Left ventricle myocardium superior (tissue), 1 donor: ENCODE results near the gene ADGRL2. TPM values are rescaled to one million over a fixed set of nuclear protein-coding genes. Genes with fewer than 3 reads are reported as not detected.

Source experiments
- ATAC-seq: fragments of 200-7000 bp; cut with Tn5 transposase; one replicate; pipeline ENCODE4 v1.9.1; 2020; ENCODE audit warnings: mild to moderate bottlenecking, moderate library complexity
- DNase-seq: peaks from one replicate; pipeline ENCODE4 v3.0.0-alpha.2; 2020
- intact Hi-C: fragments of 100-400 bp; cut with micrococcal nuclease; formaldehyde crosslinking; loops from one replicate; pipeline ENCODE4 v1.11.0; 2022
- long read RNA-seq: library from polyadenylated mRNA; unstranded; transcript quantifications from one replicate; pipeline ENCODE4 v2.0.0, GENCODE V29; 2021
- total RNA-seq: library from RNA; stranded (reverse); fragmentation: NEBNext Ultra II Directional; extraction: Animal tissue kit (Norgen Biotek cat#: 25700); gene quantifications from one replicate; pipeline ENCODE4 v1.2.1, GENCODE V29; 2021
- donor health status: DM: no; HTN: yes; CAD: no; lungs with severe emphysema.

ADGRL2 gene
- 48.1 TPM for total RNA-seq
- long read RNA-seq, partial matches to known transcripts: 15 of 25 reads
- long read RNA-seq, other reads (novel, unspliced or antisense): 10 of 25 reads

GRCh38 chr1:81800695-81801650, at the start of gene ADGRL2:
ADGRL2 (plus strand) TSS chr1:81800934; CDS start chr1:81836985, 36,051 bp downstream.
- ATAC-seq (peak; percentile 87), DNase-seq (peak; percentile 81)
- intact Hi-C loops: loop anchor here (10.0 kb wide), 1 partner anchor 174 kb away; no protein-coding TSS in a partner anchor

- DNase-seq (no peak), ATAC-seq (no peak)
- intact Hi-C loops: no loop called here
Observed at GRCh38 chr1:81752840-81753239, 47.9 kb upstream of the ADGRL2 start.

DNA sequence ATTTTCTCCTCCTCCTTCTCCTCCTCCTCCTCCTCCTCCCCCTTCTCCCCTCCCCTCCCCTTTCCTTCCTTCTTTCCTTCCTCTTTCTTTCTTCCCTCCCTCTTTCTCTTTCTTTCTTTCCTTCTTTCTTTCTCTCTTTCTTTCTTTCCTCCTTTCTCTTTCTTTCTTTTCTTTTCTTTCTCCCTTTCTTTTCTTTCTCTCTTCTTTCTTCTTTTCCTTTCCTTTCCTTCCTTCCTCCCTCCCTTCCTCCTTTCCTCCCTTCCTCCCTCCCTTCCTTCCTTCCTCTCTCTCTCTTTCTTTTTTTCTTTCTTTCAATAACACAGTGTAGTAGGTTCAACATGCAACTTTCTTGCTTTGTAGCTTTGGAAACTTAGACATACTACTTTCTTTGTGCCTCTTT, 46.3 kb upstream of the ADGRL2 start:
- intact Hi-C loops: no loop called here
- ATAC-seq (no peak), DNase-seq (no peak)

- ATAC-seq: peak; percentile 40
- DNase-seq: no peak
- intact Hi-C loops: no loop called here
Observed at GRCh38 chr1:81756872-81757271, 43.9 kb upstream of the ADGRL2 start.

DNA sequence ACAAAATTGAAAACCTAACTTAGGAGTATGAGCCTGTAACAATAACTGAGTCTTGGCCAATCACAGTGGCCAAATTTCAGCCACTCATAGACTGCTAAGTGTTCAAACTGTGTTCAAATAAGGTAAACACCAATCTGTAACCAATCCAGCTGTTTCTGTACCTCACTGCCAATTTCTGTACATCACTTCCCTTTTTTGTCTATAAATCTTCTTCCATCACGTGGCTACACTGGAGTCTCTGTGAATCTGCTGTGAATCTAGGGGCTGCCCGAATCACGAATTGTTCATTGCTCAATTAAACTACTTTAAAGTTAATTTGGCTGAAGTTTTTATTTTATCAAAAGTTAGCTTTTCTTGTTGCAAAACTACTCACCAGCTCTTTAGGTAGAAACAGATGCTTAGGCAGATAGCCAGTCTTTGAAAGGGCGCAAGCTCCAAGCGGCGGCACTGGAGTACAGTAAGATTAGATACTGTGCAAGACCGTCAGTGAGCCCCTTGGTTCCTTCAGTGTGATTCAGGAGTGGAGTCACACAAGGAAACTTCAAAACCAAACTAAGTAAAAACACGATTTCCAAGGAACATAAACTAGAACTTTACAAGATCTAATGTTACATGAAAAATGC, 43.2 kb upstream of the ADGRL2 start:
- DNase-seq (no peak), ATAC-seq (peak; percentile 45)
- intact Hi-C loops: no loop called here

DNA sequence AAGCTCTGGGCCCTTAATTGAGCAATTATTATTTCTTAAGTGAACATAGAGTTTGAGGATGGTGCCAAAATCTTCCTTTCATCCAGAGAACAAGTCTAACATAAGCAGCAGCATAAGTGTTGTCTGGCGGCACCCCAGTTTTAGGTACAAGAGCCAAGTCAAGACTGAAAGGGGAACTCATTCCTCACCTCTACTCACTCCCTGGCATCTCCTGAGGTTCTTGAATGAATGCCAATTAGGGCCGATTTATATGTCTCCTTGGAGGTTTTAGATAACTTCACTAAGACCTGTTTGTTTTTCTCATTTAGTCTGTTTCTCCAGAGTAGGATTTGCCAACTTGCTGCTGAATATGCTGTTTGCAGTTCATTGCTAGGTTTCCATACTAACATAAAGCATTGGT, 42.6 kb upstream of the ADGRL2 start:
- ATAC-seq (no peak), DNase-seq (no peak)
- intact Hi-C loops: no loop called here

GRCh38 chr1:81760477-81761097, 40.1 kb upstream of the ADGRL2 start:
- DNase-seq (no peak), ATAC-seq (no peak)
- intact Hi-C loops: no loop called here

DNA sequence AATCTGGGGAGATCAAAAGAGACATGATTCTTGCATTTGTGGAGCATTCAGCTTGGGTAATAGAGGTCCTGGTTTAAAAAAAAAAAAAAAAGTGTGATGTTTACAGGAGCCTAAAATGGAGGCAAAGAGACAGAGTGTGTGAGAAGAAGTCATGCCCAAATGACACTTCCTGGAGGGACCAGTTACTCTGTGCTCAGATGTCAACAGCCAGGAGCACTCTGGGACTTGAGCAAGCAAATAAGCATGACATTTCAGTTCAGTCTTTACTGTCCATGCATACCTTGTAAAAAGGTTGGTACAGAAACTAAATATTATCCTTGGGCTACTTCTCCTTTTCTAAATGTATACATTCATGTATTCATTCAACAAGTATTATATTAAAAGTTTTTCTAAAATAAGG, 25.2 kb upstream of the ADGRL2 start:
- ATAC-seq (no peak), DNase-seq (no peak)
- intact Hi-C loops: no loop called here

DNA sequence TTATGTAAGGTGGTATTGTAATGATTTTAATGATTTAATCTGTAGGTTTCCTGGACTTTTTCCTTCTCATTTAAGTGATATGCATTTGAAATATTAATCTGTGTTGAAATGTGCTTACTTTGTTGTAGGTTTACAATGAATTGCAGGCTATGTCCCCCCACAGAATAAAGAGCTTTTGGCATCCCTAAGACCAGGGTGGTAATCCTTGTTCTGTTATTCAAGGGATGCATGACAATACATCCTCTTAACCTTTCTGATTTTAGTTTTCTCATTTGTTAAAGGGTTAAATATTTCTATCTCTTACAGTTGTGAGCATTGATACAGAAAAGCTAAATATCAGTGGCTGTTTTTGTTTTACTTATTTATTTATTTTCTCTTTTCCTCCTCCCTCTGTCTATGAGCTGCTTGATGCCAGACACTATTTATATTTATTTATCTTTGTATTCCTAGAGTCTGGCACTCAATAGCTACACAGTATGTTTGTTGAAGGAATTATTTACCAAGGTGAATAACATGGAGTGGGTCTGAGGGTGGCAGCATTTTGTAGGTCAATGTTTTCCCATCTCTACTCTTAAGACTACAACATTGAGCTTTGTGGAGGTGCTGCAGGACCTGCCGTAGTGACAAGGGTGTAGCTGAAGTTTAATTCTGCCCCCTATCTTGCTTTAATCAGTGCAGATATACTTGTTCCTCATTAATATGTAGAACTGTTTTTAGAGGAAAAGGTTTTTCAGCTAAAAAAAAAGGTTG, 19.9 kb upstream of the ADGRL2 start:
- intact Hi-C loops: no loop called here
- no peak for ATAC-seq

GRCh38 chr1:81781749-81782148, 19.0 kb upstream of the ADGRL2 start:
- intact Hi-C loops: no loop called here
- ATAC-seq: no peak

More for the DNA sequence above, 19.9 kb upstream of the ADGRL2 start:
- no peak for DNase-seq

GRCh38 chr1:81792184-81792583, 8.6 kb upstream of the ADGRL2 start:
- no peak for DNase-seq
- intact Hi-C loops: no loop called here
- no peak for ATAC-seq

More at GRCh38 chr1:81781749-81782148, 19.0 kb upstream of the ADGRL2 start:
- no peak for DNase-seq

GRCh38 chr1:81797701-81798100, 3.0 kb upstream of the ADGRL2 start:
- no peak for DNase-seq
- intact Hi-C loops: no loop called here
- ATAC-seq: no peak

- peak; percentile 62 for DNase-seq
- intact Hi-C loops: loop anchor here (10.0 kb wide), 1 partner anchor 175 kb away; no protein-coding TSS in a partner anchor
- peak; percentile 28 for ATAC-seq
Observed at GRCh38 chr1:81799939-81800694, 617 bp upstream of the ADGRL2 start.

DNA sequence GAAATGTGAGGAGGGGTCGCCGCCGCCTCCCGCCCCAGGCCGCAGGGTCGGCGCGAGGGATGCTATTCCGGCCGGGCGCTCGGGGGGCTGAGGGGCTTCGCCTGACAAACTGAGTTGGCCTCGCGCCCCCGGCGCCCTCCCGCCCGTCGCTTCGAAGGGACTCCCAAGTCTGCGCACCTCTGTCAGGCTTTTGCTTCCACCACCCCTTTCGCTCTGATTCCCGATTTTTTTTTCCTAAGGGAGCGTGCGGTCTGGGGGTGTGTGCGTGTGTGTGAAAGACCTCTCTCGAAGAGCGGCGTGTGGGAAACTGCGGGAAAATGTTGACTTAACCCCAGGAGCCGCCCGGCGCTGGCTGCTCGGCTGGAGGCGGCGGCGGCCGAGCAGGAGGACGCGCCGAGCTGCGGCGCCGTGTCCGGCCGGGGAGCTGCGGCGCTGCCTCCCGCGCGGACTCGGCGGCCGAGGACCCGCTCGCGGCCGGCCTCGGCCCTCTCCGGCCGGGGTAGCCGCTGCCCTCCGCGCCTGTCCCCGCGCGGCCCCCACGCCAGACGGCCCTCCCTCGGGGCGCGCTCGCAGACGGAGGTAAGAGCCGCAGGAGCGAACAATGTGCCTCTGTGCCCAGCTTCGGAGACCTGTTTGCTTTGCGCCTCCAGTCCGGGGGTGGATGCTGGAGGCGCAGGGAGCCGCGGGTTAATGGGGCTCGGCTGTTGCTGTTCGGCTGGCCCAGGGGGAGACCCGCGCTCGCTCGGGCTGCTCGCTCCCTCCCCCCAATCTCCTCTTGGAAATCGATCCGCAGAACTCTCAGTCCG, 1.1 kb downstream of the ADGRL2 start:
- ATAC-seq: peak; percentile 54
- intact Hi-C loops: loop anchor here (10.0 kb wide), 1 partner anchor 173 kb away; no protein-coding TSS in a partner anchor
- DNase-seq: peak; percentile 54

GRCh38 chr1:81802457-81802706, 1.6 kb downstream of the ADGRL2 start:
- DNase-seq (no peak), ATAC-seq (no peak)
- intact Hi-C loops: loop anchor here (10.0 kb wide), 1 partner anchor 172 kb away; no protein-coding TSS in a partner anchor

- ATAC-seq (peak; percentile 81), DNase-seq (peak; percentile 87)
- intact Hi-C loops: loop anchor here (10.0 kb wide), 1 partner anchor 172 kb away; no protein-coding TSS in a partner anchor
Observed at GRCh38 chr1:81802707-81803430, 2.1 kb downstream of the ADGRL2 start.
